Measurements from ENCODE around the gene CYFIP1. TPM values are rescaled to one million over a fixed set of nuclear protein-coding genes. Genes with fewer than 3 reads are reported as not detected.

The CYFIP1 gene
- polyA plus RNA-seq, 3 donors, result 47.1 to 85.5 (median 63.8) TPM

- no peak for TF ChIP-seq CTCF (IDR thresholded peaks at IDR 0.05)
- no peak overlapping the region for H2AFZ ChIP-seq (ENCODE audit: insufficient read depth, low read depth, low read length, poor library complexity, severe bottlenecking)
- Mint-ChIP-seq H3K4me1 (peaks cover 61% of the 10 kb centered on the region), H3K36me3 (peaks cover 4 to 10% of the 10 kb centered on the region in 2 donors), H3K27me3 (ENCODE audit: low read depth in 3 of 3) (peaks cover 0 to 1% (median 0%) of the 10 kb centered on the region in 3 donors), H3K27ac (peak overlapping the region in 2 of 7 donors; percentile 50 to 83), H3K9me3 (no peaks in the 10 kb centered on the region), H3K4me3 (no peak overlapping the region)
- no peaks in the 10 kb centered on the region for H3K36me3 ChIP-seq (replicated peaks in 1 of 2; ENCODE audit: control insufficient read depth in 1 of 2, insufficient read depth in 2 of 2, low read length in 2 of 2)
- H3K9me3 ChIP-seq (replicated peaks in 1 of 2; ENCODE audit: control insufficient read depth in 1 of 2, insufficient read depth in 1 of 2, low read length in 2 of 2), result no peaks in the 10 kb centered on the region
- H3K4me1 ChIP-seq (ENCODE audit: control insufficient read depth in 1 of 2, insufficient read depth in 2 of 2, low read length in 2 of 2), result peaks cover 40 to 46% of the 10 kb centered on the region in 2 donors
- peaks cover 74% of the 10 kb centered on the region for H3K79me2 ChIP-seq (ENCODE audit: insufficient read depth, low read length)
- no peak overlapping the region for H3K9ac ChIP-seq (ENCODE audit: insufficient read depth, low read length, poor library complexity, severe bottlenecking)
- no peak for DNase-seq
- no peaks in the 10 kb centered on the region for H3K27me3 ChIP-seq (ENCODE audit: control insufficient read depth in 2 of 2, insufficient read depth in 2 of 2, low read length in 2 of 2)
- no peak overlapping the region for H3K4me3 ChIP-seq (replicated peaks in 1 of 3; ENCODE audit: low read depth in 2 of 3, low read length in 3 of 3)
- WGBS (ENCODE audit: insufficient coverage), result 93% methylated on average over 12 of the region's 16 CpGs
- intact Hi-C loops (cut with micrococcal nuclease), result no loop called here
- no peak overlapping the region for H3K4me2 ChIP-seq (replicated peaks; ENCODE audit: extremely low read depth, low read length, poor library complexity, severe bottlenecking)
- peaks cover 98% of the 10 kb centered on the region for H4K20me1 ChIP-seq (ENCODE audit: insufficient read depth, low read length)
- no peak overlapping the region for H3K27ac ChIP-seq (ENCODE audit: low read depth in 1 of 2, low read length in 2 of 2)
Measured at GRCh38 chr15:22958487-22959280, 21.5 kb downstream of the CYFIP1 start.

GRCh38 chr15:22956978-22957260, 23.2 kb downstream of the CYFIP1 start:
- H3K4me3 Mint-ChIP-seq, result peak overlapping the region; percentile 62 to 73
- DNase-seq, result peak; percentile 36 to 51 (median 42)
- intact Hi-C loops (cut with micrococcal nuclease), result no loop called here
- peak overlapping the region; percentile 38 to 40 for H3K27ac ChIP-seq (ENCODE audit: low read depth in 1 of 2, low read length in 2 of 2)
- H3K4me3 ChIP-seq (replicated peaks in 1 of 3; ENCODE audit: low read depth in 2 of 3, low read length in 3 of 3), result peak overlapping the region in 1 of 3 experiments; percentile 40
- WGBS (ENCODE audit: insufficient coverage), result 20% methylated on average over 14 of the region's 14 CpGs
- H3K9ac ChIP-seq (ENCODE audit: insufficient read depth, low read length, poor library complexity, severe bottlenecking), result no peak overlapping the region
- H4K20me1 ChIP-seq (ENCODE audit: insufficient read depth, low read length), result peaks cover 98% of the 10 kb centered on the region
- H3K4me1 ChIP-seq (ENCODE audit: control insufficient read depth in 1 of 2, insufficient read depth in 2 of 2, low read length in 2 of 2), result peaks cover 37 to 43% of the 10 kb centered on the region in 2 donors
- H3K79me2 ChIP-seq (ENCODE audit: insufficient read depth, low read length), result peaks cover 75% of the 10 kb centered on the region
- H3K4me1 Mint-ChIP-seq, result peaks cover 48% of the 10 kb centered on the region
- peak overlapping the region; percentile 54 for H3K4me2 ChIP-seq (replicated peaks; ENCODE audit: extremely low read depth, low read length, poor library complexity, severe bottlenecking)
- no peaks in the 10 kb centered on the region for H3K36me3 ChIP-seq (replicated peaks in 1 of 2; ENCODE audit: control insufficient read depth in 1 of 2, insufficient read depth in 2 of 2, low read length in 2 of 2)
- no peak overlapping the region for H2AFZ ChIP-seq (ENCODE audit: insufficient read depth, low read depth, low read length, poor library complexity, severe bottlenecking)
- H3K27ac Mint-ChIP-seq, result peak overlapping the region in 5 of 7 donors; percentile 50 to 91 (median 76)
- no peaks in the 10 kb centered on the region for H3K9me3 ChIP-seq (replicated peaks in 1 of 2; ENCODE audit: control insufficient read depth in 1 of 2, insufficient read depth in 1 of 2, low read length in 2 of 2)
- peaks cover 0 to 1% (median 0%) of the 10 kb centered on the region in 3 donors for H3K27me3 Mint-ChIP-seq (ENCODE audit: low read depth in 3 of 3)
- peaks cover 2 to 4% of the 10 kb centered on the region in 2 donors for H3K36me3 Mint-ChIP-seq
- no peak for TF ChIP-seq CTCF (IDR thresholded peaks at IDR 0.05)
- no peaks in the 10 kb centered on the region for H3K9me3 Mint-ChIP-seq
- no peaks in the 10 kb centered on the region for H3K27me3 ChIP-seq (ENCODE audit: control insufficient read depth in 2 of 2, insufficient read depth in 2 of 2, low read length in 2 of 2)
